ENCODE results near the gene PGAP1. TPM values are rescaled to one million over a fixed set of nuclear protein-coding genes. Genes with fewer than 3 reads are reported as not detected.

PGAP1 gene
- total RNA-seq, 1 donor from 2014 or later = 2.8 TPM

DNA sequence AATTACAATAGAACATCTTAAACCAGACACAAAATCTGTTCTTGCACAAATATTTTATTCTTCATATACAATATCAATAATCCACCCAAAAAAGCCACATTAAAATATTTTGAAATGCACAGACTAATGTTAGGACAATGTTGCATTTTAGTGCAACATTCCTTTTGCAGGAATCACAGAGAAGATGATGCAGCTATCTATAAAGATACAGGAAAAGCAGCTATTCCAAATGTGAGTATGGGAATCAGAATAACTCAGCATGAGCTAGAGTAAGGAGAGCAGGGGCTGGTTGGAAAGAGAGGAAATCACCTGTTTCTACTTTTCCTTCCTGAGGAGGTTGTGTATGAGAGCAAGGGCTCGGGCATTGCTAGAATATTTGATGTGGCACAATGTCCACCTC is 122.1 kb downstream of the PGAP1 start:
- peak in 1 of 2 donors; percentile 6 for DNase-seq (ENCODE audit: low read depth in 2 of 2)

- no peak for DNase-seq (ENCODE audit: low read depth in 2 of 2)
Observed at GRCh38 chr2:196802401-196802800, 124.1 kb downstream of the PGAP1 start.

- peak in 1 of 2 donors; percentile 46 for DNase-seq (ENCODE audit: low read depth in 2 of 2)
Observed at GRCh38 chr2:196801674-196802261, 124.7 kb downstream of the PGAP1 start.

- DNase-seq (ENCODE audit: low read depth in 2 of 2) = peak; percentile 32 to 33
Observed at GRCh38 chr2:196798980-196799379, 127.5 kb downstream of the PGAP1 start.

- DNase-seq (ENCODE audit: low read depth in 2 of 2) = no peak
Observed at GRCh38 chr2:196792865-196793264, 133.6 kb downstream of the PGAP1 start.

- peak in 1 of 2 donors; percentile 16 for DNase-seq (ENCODE audit: low read depth in 2 of 2)
Observed at GRCh38 chr2:196783431-196784094, 142.9 kb downstream of the PGAP1 start.

Other genes with a start within 250 kb of the PGAP1 start
- gene GTF3C3, start 127.0 kb downstream of the PGAP1 start, total RNA-seq = 37.3 and 38.6 TPM in 2 replicates
- not detected in 2 replicates for gene C2orf66, start 117.4 kb downstream of the PGAP1 start, total RNA-seq

All from lung microvascular endothelial cell (primary cell).